Measurements from ENCODE around the gene PHLDB1. TPM values are rescaled to one million over a fixed set of nuclear protein-coding genes. Genes with fewer than 3 reads are reported as not detected.

PHLDB1 gene
- total RNA-seq, 4 donors from 2014 or later, result 53.5 to 517 (median 287) TPM

DNA sequence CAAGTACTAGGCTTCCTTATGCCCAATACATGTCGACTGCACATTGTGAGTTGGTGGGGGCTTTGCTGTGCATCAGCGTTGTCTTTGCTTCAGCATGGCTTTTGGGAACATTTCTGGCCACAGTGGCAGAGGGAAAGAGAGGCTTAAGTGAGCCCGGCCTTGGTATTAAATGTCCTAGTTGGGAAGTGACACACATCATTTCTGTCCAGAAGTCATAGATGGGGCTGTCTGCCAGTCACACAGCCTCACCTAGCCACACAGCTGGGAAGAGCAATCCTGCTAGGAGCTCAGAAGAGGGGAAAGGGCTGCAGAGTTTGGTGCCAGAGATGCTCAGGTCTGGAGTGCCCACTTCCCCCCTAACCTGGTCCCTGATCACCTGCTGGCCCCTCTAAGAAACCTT is 44.4 kb downstream of the PHLDB1 start:
- Histone ChIP-seq H3K36me3 (no peaks in the 10 kb centered on the region), H3K9me3 (no peaks in the 10 kb centered on the region), H3K4me1 (no peaks in the 10 kb centered on the region), H3K27ac (no peak overlapping the region), H3K4me3 (no peak overlapping the region), H3K27me3 (no peaks in the 10 kb centered on the region)
- no peak for DNase-seq
- intact Hi-C loops (cut with DNase I; ENCODE audit: low total_unique reads), result no loop called here
- TF ChIP-seq POLR2A (IDR thresholded peaks at IDR 0.05), result no peak
- TF ChIP-seq CTCF (IDR thresholded peaks at IDR 0.05), result no peak

GRCh38 chr11:118652681-118653181 is 45.3 kb downstream of the PHLDB1 start:
- H3K4me1 ChIP-seq, result no peaks in the 10 kb centered on the region
- H3K36me3 ChIP-seq, result no peaks in the 10 kb centered on the region
- no peaks in the 10 kb centered on the region for H3K9me3 ChIP-seq
- no peak overlapping the region for H3K4me3 ChIP-seq
- no peaks in the 10 kb centered on the region for H3K27me3 ChIP-seq
- intact Hi-C loops (cut with DNase I; ENCODE audit: low total_unique reads), result no loop called here
- DNase-seq, result no peak
- H3K27ac ChIP-seq, result no peak overlapping the region
- TF ChIP-seq POLR2A (IDR thresholded peaks at IDR 0.05) (no peak), CTCF (IDR thresholded peaks at IDR 0.05) (no peak)

DNA sequence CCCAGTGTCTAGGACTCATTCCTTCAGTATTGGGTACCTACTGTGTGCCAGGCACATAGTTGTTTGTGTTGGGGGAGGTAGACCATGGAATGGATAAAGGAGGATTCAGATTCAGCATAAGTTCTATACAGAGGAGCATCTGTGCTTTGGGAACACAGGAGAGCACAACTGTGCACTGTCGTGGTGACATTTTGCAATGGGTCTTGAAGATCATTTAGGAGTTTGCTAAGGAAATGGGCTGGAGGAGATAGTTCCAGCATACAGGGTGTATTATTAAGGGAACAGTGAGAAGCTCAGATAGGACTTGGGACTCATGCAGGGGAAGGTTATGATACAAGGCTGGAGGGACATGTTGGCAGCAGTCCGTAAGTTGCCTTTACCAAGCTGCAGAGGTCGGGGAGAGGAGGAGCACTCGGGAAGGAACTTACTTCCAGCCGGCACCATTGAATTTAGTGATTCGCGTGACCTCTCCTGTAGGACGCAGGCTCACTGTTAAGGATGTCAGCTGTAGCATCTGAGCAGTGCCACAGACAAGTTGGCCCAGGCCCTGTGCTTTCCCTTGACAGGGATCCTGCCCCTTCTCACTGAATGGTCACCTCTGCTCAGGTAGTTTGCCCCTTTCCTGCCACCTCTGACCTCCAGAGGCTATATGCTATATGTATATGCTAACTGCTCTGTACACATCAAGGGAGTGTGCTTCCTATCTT is 46.4 kb downstream of the PHLDB1 start:
- Histone ChIP-seq H3K36me3 (no peaks in the 10 kb centered on the region), H3K27me3 (no peaks in the 10 kb centered on the region), H3K9me3 (no peaks in the 10 kb centered on the region), H3K4me1 (no peaks in the 10 kb centered on the region), H3K27ac (no peak overlapping the region), H3K4me3 (no peak overlapping the region)
- TF ChIP-seq POLR2A (IDR thresholded peaks at IDR 0.05) (no peak), CTCF (IDR thresholded peaks at IDR 0.05) (no peak)
- intact Hi-C loops (cut with DNase I; ENCODE audit: low total_unique reads), result no loop called here
- DNase-seq, result no peak

GRCh38 chr11:118655486-118656190 is 48.2 kb downstream of the PHLDB1 start:
- Histone ChIP-seq H3K36me3 (no peaks in the 10 kb centered on the region), H3K9me3 (no peaks in the 10 kb centered on the region), H3K27me3 (no peaks in the 10 kb centered on the region), H3K4me3 (no peak overlapping the region), H3K27ac (no peak overlapping the region), H3K4me1 (peaks cover 0 to 4% of the 10 kb centered on the region in 2 donors)
- no peak for DNase-seq
- TF ChIP-seq POLR2A (IDR thresholded peaks at IDR 0.05) (no peak), CTCF (IDR thresholded peaks at IDR 0.05) (no peak)
- intact Hi-C loops (cut with DNase I; ENCODE audit: low total_unique reads), result no loop called here

DNA sequence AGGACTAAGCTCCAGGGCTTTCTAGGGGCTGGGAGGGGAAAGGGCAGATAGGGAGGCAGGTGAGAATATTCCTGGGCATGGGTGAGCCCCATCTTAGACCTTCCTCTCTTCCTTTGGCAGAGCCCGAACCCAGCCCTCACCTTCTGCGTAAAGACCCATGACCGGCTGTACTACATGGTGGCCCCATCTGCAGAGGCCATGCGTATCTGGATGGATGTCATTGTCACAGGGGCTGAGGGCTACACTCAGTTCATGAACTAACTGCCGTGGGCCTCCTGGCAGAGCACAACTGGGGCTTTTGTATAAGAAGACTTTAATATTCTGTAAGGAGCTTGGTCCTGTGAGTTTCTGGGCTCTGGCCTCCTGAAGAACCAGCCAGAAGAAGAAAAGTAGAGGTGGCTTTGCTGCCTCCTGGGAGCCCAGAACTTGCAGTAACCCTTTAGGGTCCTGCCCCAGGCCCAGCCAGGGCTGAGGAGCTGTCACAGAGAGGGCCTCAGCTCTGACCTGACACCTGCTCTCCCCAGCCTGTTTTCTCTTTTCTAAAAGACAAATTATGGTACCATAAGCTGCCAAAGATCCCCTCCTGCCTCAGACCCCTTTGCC is 49.2 kb downstream of the PHLDB1 start:
- peaks cover 0 to 4% of the 10 kb centered on the region in 2 donors for H3K4me1 ChIP-seq
- no peak for DNase-seq
- no peak for TF ChIP-seq POLR2A (IDR thresholded peaks at IDR 0.05)
- TF ChIP-seq CTCF (IDR thresholded peaks at IDR 0.05), result no peak
- H3K4me3 ChIP-seq, result no peak overlapping the region
- no peaks in the 10 kb centered on the region for H3K36me3 ChIP-seq
- intact Hi-C loops (cut with DNase I; ENCODE audit: low total_unique reads), result no loop called here
- H3K9me3 ChIP-seq, result no peaks in the 10 kb centered on the region
- H3K27me3 ChIP-seq, result no peaks in the 10 kb centered on the region
- no peak overlapping the region for H3K27ac ChIP-seq
